B cell (primary cell): ENCODE data around the gene CFAP54. TPM values are rescaled to one million over a fixed set of nuclear protein-coding genes. Genes with fewer than 3 reads are reported as not detected.

Source experiments
- ATAC-seq: fragments of 200-7000 bp; cut with Tn5 transposase; one replicate; pipeline ENCODE4 v1.10.0; 2021; ENCODE audit warnings: low read depth, mild to moderate bottlenecking, moderate number of reproducible peaks, moderate library complexity
- CTCF ChIA-PET: fragments of 350-600 bp; sonication (Branson Sonifier 250); formaldehyde crosslinking; loops from one replicate; lab custom pipeline; 2021; ENCODE audit warnings: antibody characterized with exemption, inconsistent platforms; lab: Charles Lee
- POLR2A ChIA-PET: fragments of 350-600 bp; sonication (Branson Sonifier 250); formaldehyde crosslinking; loops from one replicate; lab custom pipeline; 2021; ENCODE audit warnings: antibody characterized with exemption; lab: Charles Lee
- DNase-seq: peaks from one replicate; pipeline ENCODE4 v3.0.0; 2013
- H2AFZ ChIP-seq: 2 replicates; pipeline ENCODE4 v1.6.1; 2012; ENCODE audit warnings: mild to moderate bottlenecking, low read depth, low read length; ENCODE audit not compliant: insufficient read depth, poor library complexity, severe bottlenecking
- H3K27ac ChIP-seq, 2 donors: 1 replicate in 1 of 2; 2 replicates in 1 of 2; pipeline ENCODE4 v1.5.1; 2012 to 2013; ENCODE audit warnings: low read length in 2 of 2, mild to moderate bottlenecking in 2 of 2, moderate library complexity in 1 of 2
- H3K27me3 ChIP-seq, 4 experiments: fragments of 200-600 bp in 1 of 4; sonication (generic) in 1 of 4; replicated peaks in 1 of 4; 1 replicate in 2 of 4; 2 replicates in 2 of 4; pipeline versions ENCODE4 v1.6.1 to v1.7.0; 2013 to 2016; ENCODE audit warnings: low read length in 3 of 4, mild to moderate bottlenecking in 2 of 4, mixed read lengths in 1 of 4, moderate library complexity in 1 of 4; ENCODE audit not compliant: insufficient read depth in 4 of 4, control insufficient read depth in 3 of 4; ENCODE audit errors: control extremely low read depth in 1 of 4
- H3K36me3 ChIP-seq, 2 experiments: replicated peaks in 1 of 2; 1 replicate in 1 of 2; 2 replicates in 1 of 2; pipeline versions ENCODE4 v1.6.1 to v1.7.1; 2013; ENCODE audit warnings: low read length in 1 of 2; ENCODE audit not compliant: insufficient read depth in 2 of 2, control insufficient read depth in 1 of 2; ENCODE audit errors: control extremely low read depth in 1 of 2, extremely low read depth in 1 of 2
- H3K4me1 ChIP-seq, 2 donors: fragments of 200-600 bp in 1 of 2; sonication (generic) in 1 of 2; 1 replicate in 1 of 2; 2 replicates in 1 of 2; pipeline versions ENCODE4 v1.5.1 to v1.6.1; 2013 to 2017; ENCODE audit warnings: low read length in 2 of 2; ENCODE audit not compliant: control insufficient read depth in 2 of 2, insufficient read depth in 2 of 2
- H3K4me2 ChIP-seq: replicated peaks from 2 replicates; pipeline ENCODE3; 2012; ENCODE audit warnings: mild to moderate bottlenecking, low read depth, low read length; ENCODE audit not compliant: poor library complexity, severe bottlenecking
- H3K4me3 ChIP-seq, 5 experiments: fragments of 200-600 bp in 1 of 5; sonication (generic) in 1 of 5; 1 replicate in 3 of 5; 2 replicates in 2 of 5; pipeline versions ENCODE4 v1.5.1 to v1.7.0; 2011 to 2016; ENCODE audit warnings: low read length in 4 of 5, mild to moderate bottlenecking in 4 of 5, low read depth in 2 of 5, control low read depth in 1 of 5, moderate library complexity in 1 of 5; ENCODE audit not compliant: insufficient read depth in 1 of 5; ENCODE audit errors: control extremely low read depth in 1 of 5, extremely low read depth in 1 of 5
- H3K79me2 ChIP-seq: fragments of 200-600 bp; sonication (generic); one replicate; pipeline ENCODE4 v1.6.0; 2016; ENCODE audit warnings: low read length; ENCODE audit not compliant: control insufficient read depth, insufficient read depth
- H3K9ac ChIP-seq: fragments of 200-600 bp; sonication (generic); 2 replicates; pipeline ENCODE4 v1.6.1; 2017; ENCODE audit warnings: mild to moderate bottlenecking, low read length, moderate library complexity
- H3K9me3 ChIP-seq, 3 donors: one replicate each; pipeline versions ENCODE4 v1.6.1 to v1.7.1; 2013; ENCODE audit warnings: low read length in 2 of 3; ENCODE audit not compliant: control insufficient read depth in 2 of 3, insufficient read depth in 1 of 3; ENCODE audit errors: control extremely low read depth in 1 of 3
- H4K20me1 ChIP-seq: 2 replicates; pipeline ENCODE4 v1.6.0; 2012; ENCODE audit warnings: mild to moderate bottlenecking, low read length; ENCODE audit not compliant: insufficient read depth, control insufficient read depth, poor library complexity, severe bottlenecking
- H3K27ac Mint-ChIP-seq: one replicate; pipeline ENCODE4 v1.8.0; 2021; ENCODE audit warnings: mixed read lengths
- H3K27me3 Mint-ChIP-seq: one replicate; pipeline ENCODE4 v1.8.0; 2021; ENCODE audit warnings: mixed read lengths
- H3K4me1 Mint-ChIP-seq: one replicate; pipeline ENCODE4 v1.8.0; 2021; ENCODE audit warnings: mixed read lengths
- H3K4me3 Mint-ChIP-seq: one replicate; pipeline ENCODE4 v1.8.0; 2021; ENCODE audit warnings: mixed read lengths
- H3K9me3 Mint-ChIP-seq: one replicate; pipeline ENCODE4 v1.8.0; 2022; ENCODE audit warnings: mixed read lengths; ENCODE audit not compliant: insufficient read depth
- EZH2 ChIP-seq: IDR thresholded peaks from 2 replicates; pipeline ENCODE4 v1.6.1; 2012; ENCODE audit warnings: borderline replicate concordance, low read depth, mild to moderate bottlenecking, moderate library complexity, low read length; ENCODE audit not compliant: insufficient read depth, poor library complexity, severe bottlenecking
- WGBS: methylation state at CpG from one replicate; pipeline ENCODE4 v1.1.5; 2013; ENCODE audit warnings: missing lambda C conversion rate; ENCODE audit not compliant: insufficient coverage; 5-methylcytosine and 5-hydroxymethylcytosine counted together
- intact Hi-C: fragments of 100-400 bp; cut with micrococcal nuclease; formaldehyde crosslinking; loops from one replicate; pipeline ENCODE4 v1.10.0; 2022
- polyA plus RNA-seq: library from polyadenylated mRNA; depleted of rRNA; stranded (reverse); fragments of >200 nt; gene quantifications from 2 replicates; pipeline ENCODE4 v1.2.3, GENCODE V29; 2012
- total RNA-seq, 2 donors: library from RNA; stranded (reverse); fragments of 120-200 nt in 1 of 2; gene quantifications; 1 replicate in 1 of 2; 2 replicates in 1 of 2; pipeline versions ENCODE4 v1.2.3 to v1.2.4, GENCODE V29; 2013 to 2022
- TF ChIP-seq, protein P1 (sequence below): fragments of 200-600 bp; IDR thresholded peaks from one replicate; pipeline ENCODE4 v1.8.0; 2022; ENCODE audit warnings: antibody characterized with exemption, mild to moderate bottlenecking

The CFAP54 gene
- total and polyA plus RNA-seq, 2 donors (not counting 1 experiment from before 2014, with no cell fraction given), result 0.12 to 0.76 TPM

DNA sequence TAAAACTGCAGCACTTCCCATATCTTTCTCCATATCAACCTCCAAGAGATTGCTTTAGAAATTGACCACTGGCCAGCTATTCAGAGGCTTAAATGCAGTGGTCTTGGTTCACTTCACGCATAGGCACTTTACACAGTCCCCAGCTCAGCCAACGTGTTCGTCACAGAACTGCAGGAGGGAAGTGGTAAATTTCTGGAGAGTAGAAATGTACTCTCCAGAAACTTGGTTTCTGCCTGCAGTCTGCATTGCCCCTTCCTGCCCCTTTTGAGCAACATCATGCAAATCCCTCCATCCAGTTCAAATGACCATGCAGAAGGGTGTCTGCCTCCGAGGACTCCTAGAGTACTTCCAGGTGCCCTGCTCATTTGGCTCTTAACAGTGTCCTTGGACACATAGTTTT, 375.0 kb downstream of the CFAP54 start:
- H4K20me1 ChIP-seq, result no peaks in the 10 kb centered on the region
- H3K9me3 ChIP-seq, result no peaks in the 10 kb centered on the region
- Mint-ChIP-seq H3K27me3 (peaks cover 29% of the 10 kb centered on the region), H3K9me3 (no peaks in the 10 kb centered on the region), H3K4me1 (no peaks in the 10 kb centered on the region), H3K27ac (no peak overlapping the region), H3K4me3 (no peak overlapping the region)
- no peak overlapping the region for H3K9ac ChIP-seq
- POLR2A ChIA-PET, result no interaction called here
- no peaks in the 10 kb centered on the region for H3K4me1 ChIP-seq
- H2AFZ ChIP-seq, result no peak overlapping the region
- CTCF ChIA-PET, result no interaction called here
- intact Hi-C loops, result no loop called here
- H3K27me3 ChIP-seq, result peaks cover 0 to 3% (median 1%) of the 10 kb centered on the region in 4 experiments
- H3K4me2 ChIP-seq, result no peak overlapping the region
- no peaks in the 10 kb centered on the region for H3K36me3 ChIP-seq
- DNase-seq (no peak), ATAC-seq (no peak)
- H3K4me3 ChIP-seq, result no peak overlapping the region
- TF ChIP-seq, protein P1, sequence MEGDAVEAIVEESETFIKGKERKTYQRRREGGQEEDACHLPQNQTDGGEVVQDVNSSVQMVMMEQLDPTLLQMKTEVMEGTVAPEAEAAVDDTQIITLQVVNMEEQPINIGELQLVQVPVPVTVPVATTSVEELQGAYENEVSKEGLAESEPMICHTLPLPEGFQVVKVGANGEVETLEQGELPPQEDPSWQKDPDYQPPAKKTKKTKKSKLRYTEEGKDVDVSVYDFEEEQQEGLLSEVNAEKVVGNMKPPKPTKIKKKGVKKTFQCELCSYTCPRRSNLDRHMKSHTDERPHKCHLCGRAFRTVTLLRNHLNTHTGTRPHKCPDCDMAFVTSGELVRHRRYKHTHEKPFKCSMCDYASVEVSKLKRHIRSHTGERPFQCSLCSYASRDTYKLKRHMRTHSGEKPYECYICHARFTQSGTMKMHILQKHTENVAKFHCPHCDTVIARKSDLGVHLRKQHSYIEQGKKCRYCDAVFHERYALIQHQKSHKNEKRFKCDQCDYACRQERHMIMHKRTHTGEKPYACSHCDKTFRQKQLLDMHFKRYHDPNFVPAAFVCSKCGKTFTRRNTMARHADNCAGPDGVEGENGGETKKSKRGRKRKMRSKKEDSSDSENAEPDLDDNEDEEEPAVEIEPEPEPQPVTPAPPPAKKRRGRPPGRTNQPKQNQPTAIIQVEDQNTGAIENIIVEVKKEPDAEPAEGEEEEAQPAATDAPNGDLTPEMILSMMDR, result no peak
- TF ChIP-seq EZH2, result no peak
- H3K79me2 ChIP-seq, result no peaks in the 10 kb centered on the region
- no peak overlapping the region for H3K27ac ChIP-seq
- WGBS, result no CpG with 5 or more reads among the region's 4 CpGs

DNA sequence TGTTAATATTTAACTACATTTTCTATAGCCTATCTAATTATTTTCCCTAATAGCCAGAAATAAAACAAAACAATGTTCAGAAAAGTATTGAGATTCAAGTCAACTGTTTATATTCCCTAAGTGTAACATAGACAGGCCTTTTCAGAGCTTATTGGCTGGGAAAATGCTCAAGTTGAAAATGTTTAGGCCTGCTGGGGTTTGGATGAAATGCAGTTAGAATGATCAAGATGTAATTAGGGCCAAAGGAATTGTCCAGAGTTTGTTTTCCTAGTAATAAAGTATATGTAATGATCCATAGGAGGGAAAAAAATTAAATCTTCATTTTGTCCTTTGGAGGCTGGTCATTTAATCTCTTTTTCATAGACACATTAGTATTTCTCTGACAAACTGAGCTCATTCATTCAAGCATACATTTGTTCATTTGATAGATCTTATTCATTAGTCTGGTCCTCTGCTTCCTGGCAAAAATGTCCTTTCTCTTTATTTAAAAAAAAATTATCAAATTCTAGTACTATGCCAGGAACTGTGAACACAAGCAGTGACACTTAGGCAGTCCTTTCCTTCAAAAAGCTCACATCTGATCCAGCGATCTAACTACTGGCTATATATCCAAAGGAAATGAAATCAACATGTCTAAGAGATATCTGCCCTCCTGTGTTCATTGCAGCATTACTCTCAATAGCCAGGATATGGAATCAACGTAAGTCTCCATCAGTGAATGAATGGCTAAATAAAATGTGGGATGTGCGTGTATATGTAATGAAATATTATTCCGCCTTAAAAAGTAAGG, 377.6 kb downstream of the CFAP54 start:
- no peak for ATAC-seq
- WGBS, result 100% methylated on average over 1 of the region's 4 CpGs
- CTCF ChIA-PET, result no interaction called here

More for the DNA sequence above, 377.6 kb downstream of the CFAP54 start:
- POLR2A ChIA-PET, result no interaction called here
- Mint-ChIP-seq H3K9me3 (no peaks in the 10 kb centered on the region), H3K27ac (no peak overlapping the region), H3K27me3 (peaks cover 29% of the 10 kb centered on the region), H3K4me3 (no peak overlapping the region), H3K4me1 (no peaks in the 10 kb centered on the region)
- H3K4me1 ChIP-seq, result no peaks in the 10 kb centered on the region
- H3K9ac ChIP-seq, result no peak overlapping the region
- H4K20me1 ChIP-seq, result no peaks in the 10 kb centered on the region
- no peak overlapping the region for H3K27ac ChIP-seq
- no peak for DNase-seq
- H3K27me3 ChIP-seq, result peaks cover 0 to 2% (median 0%) of the 10 kb centered on the region in 4 experiments
- H2AFZ ChIP-seq, result no peak overlapping the region
- H3K4me2 ChIP-seq, result no peak overlapping the region
- TF ChIP-seq EZH2, result no peak
- TF ChIP-seq, protein P1, result no peak
- H3K79me2 ChIP-seq, result no peaks in the 10 kb centered on the region
- H3K9me3 ChIP-seq, result no peaks in the 10 kb centered on the region
- intact Hi-C loops, result no loop called here
- H3K36me3 ChIP-seq, result no peaks in the 10 kb centered on the region
- H3K4me3 ChIP-seq, result no peak overlapping the region
